Type B pancreatic cell (in vitro differentiated cells): ENCODE results near the gene FYCO1. TPM values are rescaled to one million over a fixed set of nuclear protein-coding genes. Genes with fewer than 3 reads are reported as not detected.

Experiments used
- DNase-seq: peaks from one replicate; pipeline ENCODE4 v3.0.0; 2021; ENCODE audit warnings: mixed read lengths; ENCODE audit not compliant: unreplicated experiment; ENCODE audit errors: extremely low spot score
- H3K27ac Mint-ChIP-seq: 2 replicates; pipeline ENCODE4 v1.8.0; 2021; ENCODE audit warnings: mild to moderate bottlenecking, mixed read lengths
- H3K27me3 Mint-ChIP-seq: 2 replicates; pipeline ENCODE4 v1.8.0; 2021; ENCODE audit warnings: mixed read lengths
- H3K36me3 Mint-ChIP-seq: 2 replicates; pipeline ENCODE4 v1.8.0; 2021; ENCODE audit warnings: mixed read lengths
- H3K4me1 Mint-ChIP-seq: one replicate; pipeline ENCODE4 v1.8.0; 2021; ENCODE audit warnings: mixed read lengths; ENCODE audit not compliant: unreplicated experiment
- H3K4me3 Mint-ChIP-seq: 2 replicates; pipeline ENCODE4 v1.8.0; 2021; ENCODE audit warnings: mild to moderate bottlenecking, mixed read lengths
- H3K9me3 Mint-ChIP-seq: 2 replicates; pipeline ENCODE4 v1.8.0; 2021; ENCODE audit warnings: mixed read lengths
- CTCF ChIP-seq: fragments of 200-600 bp; sonication (generic); conservative IDR thresholded peaks from 2 replicates; pipeline ENCODE4 v1.5.0; 2021; ENCODE audit warnings: antibody characterized with exemption, mild to moderate bottlenecking
- total RNA-seq: library from RNA; stranded (reverse); gene quantifications from 2 replicates; pipeline ENCODE4 v1.2.1, GENCODE V29; 2021; ENCODE audit warnings: low replicate concordance

Gene FYCO1
- total RNA-seq, 1 donor from 2014 or later: 15.2 TPM

DNA sequence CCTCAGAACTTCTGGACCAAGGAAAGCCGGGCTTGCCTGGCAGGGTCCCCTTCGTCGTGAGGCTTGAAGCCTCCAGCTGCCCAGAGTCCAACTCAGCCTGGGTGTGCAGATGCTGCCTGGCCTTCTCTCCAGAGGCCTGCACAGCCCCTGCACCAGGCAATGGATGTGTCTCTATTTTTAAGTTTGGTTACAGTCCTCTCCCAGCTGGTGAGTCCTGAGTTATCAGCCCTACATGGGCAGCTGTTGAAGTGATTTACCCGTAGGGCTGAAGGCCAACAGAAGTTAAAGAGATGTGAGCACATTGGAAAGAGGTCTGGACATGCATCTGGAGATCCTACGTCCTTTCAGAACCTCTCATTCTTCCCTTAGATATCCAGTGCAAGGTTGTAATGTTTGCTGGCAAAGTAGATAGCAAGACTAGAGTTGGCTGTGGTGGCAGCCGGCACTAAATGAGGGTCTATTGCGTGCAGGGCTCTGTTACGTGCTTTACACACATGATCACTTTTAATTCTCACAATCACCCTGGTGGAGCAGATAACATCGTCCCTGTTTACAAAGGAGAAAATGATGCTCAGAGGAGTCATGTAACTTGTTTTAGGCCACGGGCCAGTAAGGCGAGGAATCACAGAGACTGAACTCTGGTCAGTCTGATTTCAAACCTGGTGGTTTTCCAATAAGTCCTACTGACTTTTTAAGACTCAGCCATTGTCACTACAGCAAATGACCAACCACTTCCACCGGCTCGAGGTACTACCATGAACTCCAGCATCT, 9.9 kb downstream of the FYCO1 start:
- no peak overlapping the region for H3K4me3 Mint-ChIP-seq
- H3K36me3 Mint-ChIP-seq: peaks cover 9% of the 10 kb centered on the region
- DNase-seq: no peak
- no peaks in the 10 kb centered on the region for H3K9me3 Mint-ChIP-seq
- no peaks in the 10 kb centered on the region for H3K27me3 Mint-ChIP-seq
- peaks cover 27% of the 10 kb centered on the region for H3K4me1 Mint-ChIP-seq
- H3K27ac Mint-ChIP-seq: peak overlapping the region; percentile 27
- no peak for TF ChIP-seq CTCF

GRCh38 chr3:45984331-45985312, 11.0 kb downstream of the FYCO1 start:
- Mint-ChIP-seq H3K9me3 (no peaks in the 10 kb centered on the region), H3K4me3 (no peak overlapping the region), H3K4me1 (peaks cover 23% of the 10 kb centered on the region), H3K27ac (no peak overlapping the region), H3K36me3 (peaks cover 7% of the 10 kb centered on the region), H3K27me3 (no peaks in the 10 kb centered on the region)
- DNase-seq: no peak
- TF ChIP-seq CTCF: no peak

DNA sequence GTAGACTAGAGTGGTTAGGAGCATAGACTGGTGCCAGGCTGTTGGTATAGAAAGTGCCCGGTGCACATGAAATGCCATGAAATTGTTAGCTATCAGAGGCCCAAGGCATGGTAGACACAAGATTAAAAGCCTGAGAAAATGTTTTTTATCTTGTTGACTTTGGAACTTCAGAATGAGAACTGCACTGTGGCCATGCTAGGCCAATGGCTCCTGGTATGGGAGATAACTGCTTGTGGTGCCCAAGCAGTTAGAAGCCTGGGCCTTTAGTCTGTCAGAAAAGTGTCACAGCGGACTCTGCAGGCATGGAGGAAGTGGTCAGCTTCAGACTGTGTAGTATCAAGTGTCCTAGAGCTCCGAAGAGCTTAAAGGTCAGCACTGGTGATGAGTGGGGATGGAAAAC, 11.9 kb downstream of the FYCO1 start:
- Mint-ChIP-seq H3K9me3 (no peaks in the 10 kb centered on the region), H3K27me3 (no peaks in the 10 kb centered on the region), H3K4me3 (no peak overlapping the region), H3K36me3 (peaks cover 13% of the 10 kb centered on the region), H3K4me1 (peaks cover 21% of the 10 kb centered on the region), H3K27ac (no peak overlapping the region)
- no peak for TF ChIP-seq CTCF
- no peak for DNase-seq

DNA sequence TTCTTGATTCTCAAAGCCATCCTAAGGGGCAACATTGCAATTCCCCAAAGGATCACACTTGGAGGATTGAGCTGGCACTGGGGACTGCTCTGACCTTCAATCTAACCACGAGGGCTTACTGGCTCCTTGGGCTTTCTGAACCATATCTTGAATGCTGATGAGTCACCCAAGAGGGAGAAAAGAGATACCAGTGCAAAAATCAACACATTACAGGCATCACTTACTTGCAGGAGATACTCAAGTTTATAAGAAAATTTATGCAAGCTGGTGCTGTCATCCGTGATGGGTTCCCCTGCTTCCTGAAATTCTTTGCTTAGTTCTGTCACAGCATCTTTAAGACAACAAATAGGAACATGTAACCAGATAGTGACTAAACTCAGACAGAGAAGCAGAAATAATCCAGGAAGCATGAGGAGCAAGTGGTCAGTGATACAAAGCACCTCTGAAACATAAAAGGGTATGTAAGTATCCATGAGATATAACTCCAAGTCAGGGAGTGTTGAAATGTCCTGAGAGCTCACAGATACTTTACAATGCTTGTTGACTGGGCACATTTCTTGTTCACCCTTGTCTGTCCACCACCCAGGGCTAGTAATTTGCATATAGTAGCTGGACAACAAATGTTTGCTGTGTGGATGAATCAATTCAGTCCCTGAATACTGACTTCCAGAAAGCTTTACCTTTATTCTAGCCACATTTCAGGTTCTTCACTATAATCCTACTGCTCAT, 14.1 kb downstream of the FYCO1 start:
- TF ChIP-seq CTCF: no peak
- no peak overlapping the region for H3K27ac Mint-ChIP-seq
- H3K4me1 Mint-ChIP-seq: peaks cover 6% of the 10 kb centered on the region
- no peaks in the 10 kb centered on the region for H3K27me3 Mint-ChIP-seq
- H3K4me3 Mint-ChIP-seq: no peak overlapping the region
- H3K36me3 Mint-ChIP-seq: peaks cover 18% of the 10 kb centered on the region
- no peaks in the 10 kb centered on the region for H3K9me3 Mint-ChIP-seq
- DNase-seq: no peak

DNA sequence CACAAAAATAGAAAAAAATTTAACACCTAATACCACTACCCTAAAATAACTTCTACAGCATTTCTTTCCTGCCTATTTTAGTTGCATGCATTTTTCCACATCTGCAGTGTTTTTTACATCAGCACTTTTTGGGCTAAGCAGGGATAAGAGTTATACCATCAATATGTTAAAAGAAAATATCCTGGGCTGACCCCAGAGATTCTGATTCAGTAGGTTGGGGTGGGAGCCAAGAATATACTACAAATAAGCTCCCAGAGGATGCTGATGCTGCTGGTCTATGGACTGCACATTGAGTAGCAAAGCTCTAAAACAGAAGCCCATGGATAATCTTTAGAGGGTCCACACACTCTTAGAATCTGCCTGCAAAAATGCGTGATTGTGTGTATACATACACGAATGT, 14.8 kb downstream of the FYCO1 start:
- H3K9me3 Mint-ChIP-seq: no peaks in the 10 kb centered on the region
- DNase-seq: no peak
- peaks cover 6% of the 10 kb centered on the region for H3K4me1 Mint-ChIP-seq
- H3K27me3 Mint-ChIP-seq: no peaks in the 10 kb centered on the region
- H3K27ac Mint-ChIP-seq: no peak overlapping the region
- no peak for TF ChIP-seq CTCF
- no peak overlapping the region for H3K4me3 Mint-ChIP-seq
- peaks cover 18% of the 10 kb centered on the region for H3K36me3 Mint-ChIP-seq
